ENCODE data around the gene SULT1C3. TPM values are rescaled to one million over a fixed set of nuclear protein-coding genes. Genes with fewer than 3 reads are reported as not detected.
"Not testable (repeated sequence)": the region's sequence is repeated elsewhere in the genome, so short reads cannot be mapped to it uniquely, and the experiment has no call there.

The SULT1C3 gene
- total RNA-seq, 2 experiments from 2014 or later: not detected

DNA sequence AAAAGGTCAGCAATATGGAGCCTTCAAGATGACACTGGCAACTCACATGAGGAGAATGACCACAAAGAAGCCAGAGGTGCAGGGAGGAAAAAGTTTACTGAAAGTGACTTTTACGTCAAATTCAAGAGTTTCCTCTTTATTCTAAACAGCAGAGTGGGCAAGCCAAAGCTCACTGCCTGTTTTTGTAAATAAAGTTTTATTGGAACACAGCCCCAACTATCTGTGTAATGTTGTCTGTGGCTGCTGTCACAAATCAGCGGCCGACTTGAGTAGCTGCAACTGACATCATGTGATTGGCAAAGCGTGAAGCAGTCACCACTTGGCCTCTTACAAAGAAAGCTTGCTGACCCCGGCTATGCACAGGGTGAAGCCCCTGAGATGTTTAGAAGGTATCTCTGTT is 39.7 kb downstream of the SULT1C3 start:
- CTCF ChIA-PET (ENCODE audit: unreplicated experiment): no interaction called here
- TF ChIP-seq EZH2phosphoT487 (IDR thresholded peaks at IDR 0.05; ENCODE audit: borderline replicate concordance, low read depth, low read length): no peak
- TF ChIP-seq, protein P1, sequence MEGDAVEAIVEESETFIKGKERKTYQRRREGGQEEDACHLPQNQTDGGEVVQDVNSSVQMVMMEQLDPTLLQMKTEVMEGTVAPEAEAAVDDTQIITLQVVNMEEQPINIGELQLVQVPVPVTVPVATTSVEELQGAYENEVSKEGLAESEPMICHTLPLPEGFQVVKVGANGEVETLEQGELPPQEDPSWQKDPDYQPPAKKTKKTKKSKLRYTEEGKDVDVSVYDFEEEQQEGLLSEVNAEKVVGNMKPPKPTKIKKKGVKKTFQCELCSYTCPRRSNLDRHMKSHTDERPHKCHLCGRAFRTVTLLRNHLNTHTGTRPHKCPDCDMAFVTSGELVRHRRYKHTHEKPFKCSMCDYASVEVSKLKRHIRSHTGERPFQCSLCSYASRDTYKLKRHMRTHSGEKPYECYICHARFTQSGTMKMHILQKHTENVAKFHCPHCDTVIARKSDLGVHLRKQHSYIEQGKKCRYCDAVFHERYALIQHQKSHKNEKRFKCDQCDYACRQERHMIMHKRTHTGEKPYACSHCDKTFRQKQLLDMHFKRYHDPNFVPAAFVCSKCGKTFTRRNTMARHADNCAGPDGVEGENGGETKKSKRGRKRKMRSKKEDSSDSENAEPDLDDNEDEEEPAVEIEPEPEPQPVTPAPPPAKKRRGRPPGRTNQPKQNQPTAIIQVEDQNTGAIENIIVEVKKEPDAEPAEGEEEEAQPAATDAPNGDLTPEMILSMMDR (conservative IDR thresholded peaks at IDR 0.05; ENCODE audit: low read length): no peak
- intact Hi-C loops (cut with micrococcal nuclease; ENCODE audit: unreplicated experiment): no loop called here

DNA sequence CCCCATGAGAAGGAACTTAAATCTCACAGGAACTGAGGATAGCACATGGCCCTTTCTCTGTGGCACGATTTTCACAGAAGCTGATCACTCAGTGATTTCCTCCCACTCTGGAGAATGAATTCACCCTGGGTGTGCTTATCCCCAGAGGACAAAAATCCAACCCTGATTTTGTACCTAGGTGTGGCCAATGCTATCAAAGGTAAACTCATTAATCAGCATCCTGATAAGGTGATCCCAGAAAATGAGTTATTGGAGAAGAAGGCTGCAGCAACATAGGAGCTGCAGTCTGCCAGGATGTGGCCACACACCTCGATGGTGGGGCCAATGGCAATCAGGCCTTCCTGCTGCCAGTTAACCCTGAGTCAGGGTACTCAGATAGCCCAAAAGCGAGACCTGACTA is 40.7 kb downstream of the SULT1C3 start:
- no peak for TF ChIP-seq EZH2phosphoT487 (IDR thresholded peaks at IDR 0.05; ENCODE audit: borderline replicate concordance, low read depth, low read length)
- TF ChIP-seq, protein P1 (conservative IDR thresholded peaks at IDR 0.05; ENCODE audit: low read length): no peak
- Histone ChIP-seq H3K4me2 (ENCODE audit: low read length) (no peak overlapping the region), H4K20me1 (ENCODE audit: insufficient read depth, low read length) (no peaks in the 10 kb centered on the region), H3K9me3 (ENCODE audit: low read length) (no peaks in the 10 kb centered on the region), H3K36me3 (ENCODE audit: insufficient read depth, low read length) (no peaks in the 10 kb centered on the region), H3K79me2 (ENCODE audit: insufficient read depth, low read depth, low read length) (no peaks in the 10 kb centered on the region), H3K27ac (ENCODE audit: low read depth, low read length, poor library complexity, severe bottlenecking) (no peak overlapping the region), H3K4me1 (ENCODE audit: insufficient read depth, low read length, poor library complexity, severe bottlenecking) (no peaks in the 10 kb centered on the region), H3K9me2 (ENCODE audit: insufficient read depth, low read length) (no peaks in the 10 kb centered on the region), H3K4me3 (ENCODE audit: low read depth, low read length, poor library complexity, severe bottlenecking) (no peak overlapping the region), H2AFZ (ENCODE audit: low read length) (no peak overlapping the region)
- ChIA-PET CTCF (ENCODE audit: unreplicated experiment) (no interaction called here), POLR2A (no interaction called here)
- intact Hi-C loops (cut with micrococcal nuclease; ENCODE audit: unreplicated experiment): no loop called here
- no TSS peak for BruUV-seq (replicated peaks)
- DNase-seq (ENCODE audit: low spot score): no peak

More for the DNA sequence above, 39.7 kb downstream of the SULT1C3 start:
- Histone ChIP-seq H2AFZ (ENCODE audit: low read length) (no peak overlapping the region), H3K27ac (ENCODE audit: low read depth, low read length, poor library complexity, severe bottlenecking) (no peak overlapping the region), H3K9me2 (ENCODE audit: insufficient read depth, low read length) (no peaks in the 10 kb centered on the region), H3K36me3 (ENCODE audit: insufficient read depth, low read length) (no peaks in the 10 kb centered on the region), H3K79me2 (ENCODE audit: insufficient read depth, low read depth, low read length) (no peaks in the 10 kb centered on the region), H4K20me1 (ENCODE audit: insufficient read depth, low read length) (no peaks in the 10 kb centered on the region), H3K4me1 (ENCODE audit: insufficient read depth, low read length, poor library complexity, severe bottlenecking) (no peaks in the 10 kb centered on the region), H3K4me2 (ENCODE audit: low read length) (no peak overlapping the region), H3K9me3 (ENCODE audit: low read length) (no peaks in the 10 kb centered on the region), H3K4me3 (ENCODE audit: low read depth, low read length, poor library complexity, severe bottlenecking) (no peak overlapping the region)
- POLR2A ChIA-PET: interaction anchor here (0.7 kb wide), 1 partner anchor 10 kb away, joined by 3 read pairs; no protein-coding TSS in a partner anchor
- no peak for DNase-seq (ENCODE audit: low spot score)
- BruUV-seq (replicated peaks): no TSS peak

GRCh38 chr2:108284566-108284965 is 44.8 kb downstream of the SULT1C3 start:
- BruUV-seq (replicated peaks); H3K79me2 ChIP-seq (ENCODE audit: insufficient read depth, low read depth, low read length); POLR2A ChIA-PET; H3K4me3 ChIP-seq (ENCODE audit: low read depth, low read length, poor library complexity, severe bottlenecking); H2AFZ ChIP-seq (ENCODE audit: low read length); H4K20me1 ChIP-seq (ENCODE audit: insufficient read depth, low read length); H3K27ac ChIP-seq (ENCODE audit: low read depth, low read length, poor library complexity, severe bottlenecking); DNase-seq (ENCODE audit: low spot score); H3K9me3 ChIP-seq (ENCODE audit: low read length); CTCF ChIA-PET (ENCODE audit: unreplicated experiment); H3K4me2 ChIP-seq (ENCODE audit: low read length); intact Hi-C loops (cut with micrococcal nuclease; ENCODE audit: unreplicated experiment); H3K36me3 ChIP-seq (ENCODE audit: insufficient read depth, low read length); H3K4me1 ChIP-seq (ENCODE audit: insufficient read depth, low read length, poor library complexity, severe bottlenecking); H3K9me2 ChIP-seq (ENCODE audit: insufficient read depth, low read length): not testable (repeated sequence)

Data from OCI-LY7 (cell line).